SK-N-SH treated with all-trans-retinoic acid at 6 μM for 48 hours (cell line): ENCODE measurements around the gene STMN1.
A peak's percentile ranks its signal among the peaks of the same experiment; 100 is the strongest.

ENCODE experiments used
- ATAC-seq: fragments of 200-7000 bp; cut with Tn5 transposase; 3 replicates; pipeline ENCODE4 v1.9.1; 2020; ENCODE audit warnings: mild to moderate bottlenecking, moderate library complexity
- ARNTL ChIP-seq: fragments of 450-650 bp; formaldehyde crosslinking; IDR thresholded peaks from 2 replicates; pipeline ENCODE4 v1.5.0; 2020; ENCODE audit warnings: low read depth, mild to moderate bottlenecking, moderate library complexity, borderline replicate concordance
- BACH2 ChIP-seq: fragments of 250-450 bp; sonication (Bioruptor Pico); IDR thresholded peaks from 2 replicates; pipeline ENCODE4 v1.9.0; 2021; ENCODE audit warnings: mild to moderate bottlenecking, borderline replicate concordance
- CSDC2 ChIP-seq: fragments of 250-450 bp; sonication (Bioruptor Pico); IDR thresholded peaks from 2 replicates; pipeline ENCODE4 v1.5.0; 2020; ENCODE audit warnings: mild to moderate bottlenecking, moderate library complexity
- ESRRG ChIP-seq: fragments of 250-450 bp; sonication (Bioruptor Pico); IDR thresholded peaks from 2 replicates; pipeline ENCODE4 v1.6.1; 2021; ENCODE audit warnings: mild to moderate bottlenecking
- GLIS3 ChIP-seq: fragments of 250-450 bp; sonication (Bioruptor Pico); IDR thresholded peaks from 2 replicates; pipeline ENCODE4 v1.5.0; 2020; ENCODE audit warnings: mild to moderate bottlenecking, moderate library complexity
- ISL1 ChIP-seq: fragments of 250-450 bp; sonication (Bioruptor Pico); IDR thresholded peaks from 2 replicates; pipeline ENCODE4 v2.1.2; 2022; ENCODE audit warnings: mild to moderate bottlenecking, moderate library complexity
- OSR1 ChIP-seq: fragments of 250-450 bp; sonication (Bioruptor Pico); IDR thresholded peaks from 2 replicates; pipeline ENCODE4 v1.8.0; 2022; ENCODE audit warnings: moderate library complexity, mild to moderate bottlenecking, inconsistent platforms
- PPARA ChIP-seq: fragments of 250-450 bp; sonication (Bioruptor Pico); IDR thresholded peaks from 2 replicates; pipeline ENCODE4 v1.5.0; 2020; ENCODE audit warnings: mild to moderate bottlenecking, borderline replicate concordance
- RARB ChIP-seq: fragments of 250-450 bp; sonication (Bioruptor Pico); IDR thresholded peaks from 2 replicates; pipeline ENCODE4 v1.8.0; 2021; ENCODE audit warnings: mild to moderate bottlenecking, moderate library complexity
- SNAI2 ChIP-seq: fragments of 250-450 bp; sonication (Bioruptor Pico); IDR thresholded peaks from 2 replicates; pipeline ENCODE4 v1.5.0; 2020; ENCODE audit warnings: mild to moderate bottlenecking, moderate library complexity
- TCF4 ChIP-seq: fragments of 250-450 bp; sonication (Bioruptor Pico); IDR thresholded peaks from 2 replicates; pipeline ENCODE4 v1.8.0; 2021; ENCODE audit warnings: mild to moderate bottlenecking, moderate library complexity, borderline replicate concordance
- TOX ChIP-seq: fragments of 250-450 bp; sonication (Bioruptor Pico); IDR thresholded peaks from 2 replicates; pipeline ENCODE4 v1.8.0; 2021; ENCODE audit warnings: mild to moderate bottlenecking, moderate library complexity, borderline replicate concordance
- ZC3H10 ChIP-seq: fragments of 250-450 bp; sonication (Bioruptor Pico); IDR thresholded peaks from 2 replicates; pipeline ENCODE4 v1.5.1; 2021; ENCODE audit warnings: mild to moderate bottlenecking, moderate library complexity
- ZFP3 ChIP-seq: fragments of 250-450 bp; sonication (Bioruptor Pico); IDR thresholded peaks from 2 replicates; pipeline ENCODE4 v1.5.0; 2020; ENCODE audit warnings: mild to moderate bottlenecking, moderate library complexity
- ZNF565 ChIP-seq: fragments of 450-650 bp; formaldehyde crosslinking; conservative IDR thresholded peaks from 2 replicates; pipeline ENCODE4 v1.5.0; 2020; ENCODE audit warnings: low read depth, mild to moderate bottlenecking, moderate library complexity
- ZNF70 ChIP-seq: fragments of 450-650 bp; formaldehyde crosslinking; IDR thresholded peaks from 2 replicates; pipeline ENCODE4 v1.5.0; 2020; ENCODE audit warnings: mild to moderate bottlenecking, moderate library complexity
- TF ChIP-seq, protein P1 (sequence below): fragments of 250-450 bp; sonication (Bioruptor Pico); IDR thresholded peaks from 2 replicates; pipeline ENCODE4 v1.8.0; 2020; ENCODE audit warnings: mild to moderate bottlenecking, moderate library complexity, borderline replicate concordance
- TF ChIP-seq, protein P2 (sequence below): fragments of 250-450 bp; sonication (Bioruptor Pico); IDR thresholded peaks from 2 replicates; pipeline ENCODE4 v1.5.1; 2021; ENCODE audit warnings: mild to moderate bottlenecking, moderate library complexity
- TF ChIP-seq, protein P3 (sequence below): fragments of 250-450 bp; sonication (Bioruptor Pico); IDR thresholded peaks from 2 replicates; pipeline ENCODE4 v1.5.0; 2020; ENCODE audit warnings: mild to moderate bottlenecking, moderate library complexity
- TF ChIP-seq, protein P4 (sequence below): fragments of 250-450 bp; sonication (Bioruptor Pico); IDR thresholded peaks from 2 replicates; pipeline ENCODE4 v1.8.0; 2021; ENCODE audit warnings: low read depth, mild to moderate bottlenecking, moderate library complexity, borderline replicate concordance
- TF ChIP-seq, protein P5 (sequence below): fragments of 250-450 bp; sonication (Bioruptor Pico); IDR thresholded peaks from 2 replicates; pipeline ENCODE4 v1.5.1; 2020; ENCODE audit warnings: low read depth, mild to moderate bottlenecking, moderate library complexity

The STMN1 gene

DNA sequence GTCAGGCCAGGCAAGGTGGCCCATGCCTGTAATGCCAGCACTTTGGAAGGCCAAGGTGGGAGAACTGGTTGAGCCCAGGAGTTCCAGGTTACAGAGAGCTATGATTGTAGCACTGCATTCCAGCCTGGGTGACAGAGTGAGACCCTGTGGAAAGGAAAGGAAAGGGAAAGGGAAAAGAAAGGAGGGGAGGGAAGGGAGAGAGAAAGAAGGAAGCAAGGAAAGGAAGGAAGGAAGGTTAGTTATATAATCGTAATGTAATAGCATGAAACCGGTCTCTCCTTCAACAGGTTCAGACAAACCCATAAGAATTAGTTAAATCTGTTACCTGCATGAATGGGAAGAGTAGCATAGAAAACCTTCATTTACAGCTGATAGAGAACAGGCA lies 29.5 kb downstream of the STMN1 start:
- TF ChIP-seq OSR1 (CRISPR knock-in tag) = no peak
- TF ChIP-seq, protein P1, sequence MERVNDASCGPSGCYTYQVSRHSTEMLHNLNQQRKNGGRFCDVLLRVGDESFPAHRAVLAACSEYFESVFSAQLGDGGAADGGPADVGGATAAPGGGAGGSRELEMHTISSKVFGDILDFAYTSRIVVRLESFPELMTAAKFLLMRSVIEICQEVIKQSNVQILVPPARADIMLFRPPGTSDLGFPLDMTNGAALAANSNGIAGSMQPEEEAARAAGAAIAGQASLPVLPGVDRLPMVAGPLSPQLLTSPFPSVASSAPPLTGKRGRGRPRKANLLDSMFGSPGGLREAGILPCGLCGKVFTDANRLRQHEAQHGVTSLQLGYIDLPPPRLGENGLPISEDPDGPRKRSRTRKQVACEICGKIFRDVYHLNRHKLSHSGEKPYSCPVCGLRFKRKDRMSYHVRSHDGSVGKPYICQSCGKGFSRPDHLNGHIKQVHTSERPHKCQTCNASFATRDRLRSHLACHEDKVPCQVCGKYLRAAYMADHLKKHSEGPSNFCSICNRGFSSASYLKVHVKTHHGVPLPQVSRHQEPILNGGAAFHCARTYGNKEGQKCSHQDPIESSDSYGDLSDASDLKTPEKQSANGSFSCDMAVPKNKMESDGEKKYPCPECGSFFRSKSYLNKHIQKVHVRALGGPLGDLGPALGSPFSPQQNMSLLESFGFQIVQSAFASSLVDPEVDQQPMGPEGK (CRISPR knock-in tag) = no peak
- no peak for TF ChIP-seq GLIS3 (CRISPR knock-in tag)
- TF ChIP-seq TCF4 (CRISPR knock-in tag) = no peak
- TF ChIP-seq, protein P2, sequence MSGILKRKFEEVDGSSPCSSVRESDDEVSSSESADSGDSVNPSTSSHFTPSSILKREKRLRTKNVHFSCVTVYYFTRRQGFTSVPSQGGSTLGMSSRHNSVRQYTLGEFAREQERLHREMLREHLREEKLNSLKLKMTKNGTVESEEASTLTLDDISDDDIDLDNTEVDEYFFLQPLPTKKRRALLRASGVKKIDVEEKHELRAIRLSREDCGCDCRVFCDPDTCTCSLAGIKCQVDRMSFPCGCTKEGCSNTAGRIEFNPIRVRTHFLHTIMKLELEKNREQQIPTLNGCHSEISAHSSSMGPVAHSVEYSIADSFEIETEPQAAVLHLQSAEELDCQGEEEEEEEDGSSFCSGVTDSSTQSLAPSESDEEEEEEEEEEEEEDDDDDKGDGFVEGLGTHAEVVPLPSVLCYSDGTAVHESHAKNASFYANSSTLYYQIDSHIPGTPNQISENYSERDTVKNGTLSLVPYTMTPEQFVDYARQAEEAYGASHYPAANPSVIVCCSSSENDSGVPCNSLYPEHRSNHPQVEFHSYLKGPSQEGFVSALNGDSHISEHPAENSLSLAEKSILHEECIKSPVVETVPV = no peak
- no peak for TF ChIP-seq ZC3H10
- TF ChIP-seq ARNTL (CRISPR knock-in tag) = no peak
- no peak for TF ChIP-seq ESRRG (CRISPR knock-in tag)
- TF ChIP-seq ZNF70 (CRISPR knock-in tag) = no peak
- TF ChIP-seq, protein P3, sequence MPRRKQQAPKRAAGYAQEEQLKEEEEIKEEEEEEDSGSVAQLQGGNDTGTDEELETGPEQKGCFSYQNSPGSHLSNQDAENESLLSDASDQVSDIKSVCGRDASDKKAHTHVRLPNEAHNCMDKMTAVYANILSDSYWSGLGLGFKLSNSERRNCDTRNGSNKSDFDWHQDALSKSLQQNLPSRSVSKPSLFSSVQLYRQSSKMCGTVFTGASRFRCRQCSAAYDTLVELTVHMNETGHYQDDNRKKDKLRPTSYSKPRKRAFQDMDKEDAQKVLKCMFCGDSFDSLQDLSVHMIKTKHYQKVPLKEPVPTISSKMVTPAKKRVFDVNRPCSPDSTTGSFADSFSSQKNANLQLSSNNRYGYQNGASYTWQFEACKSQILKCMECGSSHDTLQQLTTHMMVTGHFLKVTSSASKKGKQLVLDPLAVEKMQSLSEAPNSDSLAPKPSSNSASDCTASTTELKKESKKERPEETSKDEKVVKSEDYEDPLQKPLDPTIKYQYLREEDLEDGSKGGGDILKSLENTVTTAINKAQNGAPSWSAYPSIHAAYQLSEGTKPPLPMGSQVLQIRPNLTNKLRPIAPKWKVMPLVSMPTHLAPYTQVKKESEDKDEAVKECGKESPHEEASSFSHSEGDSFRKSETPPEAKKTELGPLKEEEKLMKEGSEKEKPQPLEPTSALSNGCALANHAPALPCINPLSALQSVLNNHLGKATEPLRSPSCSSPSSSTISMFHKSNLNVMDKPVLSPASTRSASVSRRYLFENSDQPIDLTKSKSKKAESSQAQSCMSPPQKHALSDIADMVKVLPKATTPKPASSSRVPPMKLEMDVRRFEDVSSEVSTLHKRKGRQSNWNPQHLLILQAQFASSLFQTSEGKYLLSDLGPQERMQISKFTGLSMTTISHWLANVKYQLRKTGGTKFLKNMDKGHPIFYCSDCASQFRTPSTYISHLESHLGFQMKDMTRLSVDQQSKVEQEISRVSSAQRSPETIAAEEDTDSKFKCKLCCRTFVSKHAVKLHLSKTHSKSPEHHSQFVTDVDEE = no peak
- no peak for TF ChIP-seq ZFP3
- TF ChIP-seq TOX (CRISPR knock-in tag) = no peak
- no peak for TF ChIP-seq BACH2 (CRISPR knock-in tag)
- TF ChIP-seq, protein P4, sequence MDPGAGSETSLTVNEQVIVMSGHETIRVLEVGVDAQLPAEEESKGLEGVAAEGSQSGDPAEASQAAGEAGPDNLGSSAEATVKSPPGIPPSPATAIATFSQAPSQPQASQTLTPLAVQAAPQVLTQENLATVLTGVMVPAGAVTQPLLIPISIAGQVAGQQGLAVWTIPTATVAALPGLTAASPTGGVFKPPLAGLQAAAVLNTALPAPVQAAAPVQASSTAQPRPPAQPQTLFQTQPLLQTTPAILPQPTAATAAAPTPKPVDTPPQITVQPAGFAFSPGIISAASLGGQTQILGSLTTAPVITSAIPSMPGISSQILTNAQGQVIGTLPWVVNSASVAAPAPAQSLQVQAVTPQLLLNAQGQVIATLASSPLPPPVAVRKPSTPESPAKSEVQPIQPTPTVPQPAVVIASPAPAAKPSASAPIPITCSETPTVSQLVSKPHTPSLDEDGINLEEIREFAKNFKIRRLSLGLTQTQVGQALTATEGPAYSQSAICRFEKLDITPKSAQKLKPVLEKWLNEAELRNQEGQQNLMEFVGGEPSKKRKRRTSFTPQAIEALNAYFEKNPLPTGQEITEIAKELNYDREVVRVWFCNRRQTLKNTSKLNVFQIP = no peak
- TF ChIP-seq, protein P5, sequence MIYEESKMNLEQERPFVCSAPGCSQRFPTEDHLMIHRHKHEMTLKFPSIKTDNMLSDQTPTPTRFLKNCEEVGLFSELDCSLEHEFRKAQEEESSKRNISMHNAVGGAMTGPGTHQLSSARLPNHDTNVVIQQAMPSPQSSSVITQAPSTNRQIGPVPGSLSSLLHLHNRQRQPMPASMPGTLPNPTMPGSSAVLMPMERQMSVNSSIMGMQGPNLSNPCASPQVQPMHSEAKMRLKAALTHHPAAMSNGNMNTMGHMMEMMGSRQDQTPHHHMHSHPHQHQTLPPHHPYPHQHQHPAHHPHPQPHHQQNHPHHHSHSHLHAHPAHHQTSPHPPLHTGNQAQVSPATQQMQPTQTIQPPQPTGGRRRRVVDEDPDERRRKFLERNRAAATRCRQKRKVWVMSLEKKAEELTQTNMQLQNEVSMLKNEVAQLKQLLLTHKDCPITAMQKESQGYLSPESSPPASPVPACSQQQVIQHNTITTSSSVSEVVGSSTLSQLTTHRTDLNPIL (CRISPR knock-in tag) = no peak
- no peak for TF ChIP-seq ZNF565 (CRISPR knock-in tag)
- no peak for TF ChIP-seq ISL1 (CRISPR knock-in tag)
- no peak for TF ChIP-seq SNAI2 (CRISPR knock-in tag)
- no peak for TF ChIP-seq RARB (CRISPR knock-in tag)
- no peak for TF ChIP-seq PPARA (CRISPR knock-in tag)
- ATAC-seq = no peak

DNA sequence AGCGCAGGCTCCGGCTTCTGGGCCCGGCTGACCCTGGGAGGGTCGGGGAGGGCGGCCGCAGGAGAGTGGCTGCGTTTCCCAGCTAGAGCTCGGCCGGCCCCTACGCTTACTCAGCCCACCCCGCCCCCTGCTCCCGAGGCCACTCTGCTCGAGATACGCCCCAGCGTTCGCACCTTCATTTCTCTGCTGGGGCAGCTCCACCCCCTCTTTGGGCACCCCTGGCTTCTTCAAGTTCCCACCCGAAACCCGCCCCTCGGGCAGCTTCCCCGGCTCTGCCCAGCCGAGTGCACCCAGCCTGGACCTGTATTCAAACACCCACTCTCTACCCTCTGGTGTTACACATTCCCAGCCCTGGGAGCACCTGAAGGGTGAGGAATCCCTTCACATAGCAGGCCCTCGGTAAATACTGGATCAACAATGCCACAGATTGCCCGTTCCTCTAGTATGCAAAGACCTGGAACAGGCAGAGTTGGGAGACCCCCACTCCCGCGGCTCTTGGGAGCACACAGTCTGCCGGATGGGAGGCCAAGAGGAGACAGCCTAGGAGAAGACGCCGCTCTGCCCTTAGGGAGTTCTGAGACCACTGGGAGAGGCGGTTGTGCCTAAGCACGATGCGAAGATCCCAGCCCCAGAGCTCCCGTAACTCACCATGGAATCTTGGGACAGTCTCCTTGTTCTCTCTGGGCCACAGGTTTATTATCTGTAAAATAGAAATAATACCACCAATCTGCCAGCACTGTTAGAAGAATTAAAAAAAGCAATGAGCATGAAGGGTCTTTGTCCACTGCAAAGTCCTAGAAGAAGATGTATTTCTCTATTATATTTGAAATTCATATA lies 30.1 kb downstream of the STMN1 start:
- ATAC-seq = peak; percentile 54
- TF ChIP-seq ZNF565 (CRISPR knock-in tag) (no peak), OSR1 (CRISPR knock-in tag) (no peak), TCF4 (CRISPR knock-in tag) (no peak), BACH2 (CRISPR knock-in tag) (no peak), ESRRG (CRISPR knock-in tag) (no peak), ARNTL (CRISPR knock-in tag) (no peak), CSDC2 (CRISPR knock-in tag) (no peak), SNAI2 (CRISPR knock-in tag) (no peak), PPARA (CRISPR knock-in tag) (no peak)
- TF ChIP-seq, protein P2 = no peak
- TF ChIP-seq, protein P4 = no peak
- TF ChIP-seq, protein P1 (CRISPR knock-in tag) = no peak
